ENCODE measurements around the gene FLYWCH2. TPM values are rescaled to one million over a fixed set of nuclear protein-coding genes. Genes with fewer than 3 reads are reported as not detected.

FLYWCH2 gene
- polyA plus RNA-seq, 4 donors = 19.8 to 34.6 (median 25.6) TPM

- DNase-seq (ENCODE audit: low read depth in 4 of 4, low spot score in 3 of 4) = peak in 1 of 4 donors; percentile 51
Measured at GRCh38 chr16:2874912-2875362, 8.1 kb upstream of the FLYWCH2 start.

GRCh38 chr16:2879854-2880508 is 3.0 kb upstream of the FLYWCH2 start:
- no peak for DNase-seq (ENCODE audit: low read depth in 4 of 4, low spot score in 3 of 4)

GRCh38 chr16:2881783-2882649 is 999 bp upstream of the FLYWCH2 start:
- no peak for DNase-seq (ENCODE audit: low read depth in 4 of 4, low spot score in 3 of 4)

- no peak for DNase-seq (ENCODE audit: low read depth in 4 of 4, low spot score in 3 of 4)
Measured at GRCh38 chr16:2883458-2883908, 468 bp downstream of the FLYWCH2 start.

- no peak for DNase-seq (ENCODE audit: low read depth in 4 of 4, low spot score in 3 of 4)
Measured at GRCh38 chr16:2884041-2884451, 1.0 kb downstream of the FLYWCH2 start.

- no peak for DNase-seq (ENCODE audit: low read depth in 4 of 4, low spot score in 3 of 4)
Measured at GRCh38 chr16:2894231-2894630, 11.2 kb downstream of the FLYWCH2 start.

GRCh38 chr16:2895813-2896212 is 12.8 kb downstream of the FLYWCH2 start:
- DNase-seq (ENCODE audit: low read depth in 4 of 4, low spot score in 3 of 4) = no peak

GRCh38 chr16:2896480-2897010 is 13.5 kb downstream of the FLYWCH2 start:
- no peak for DNase-seq (ENCODE audit: low read depth in 4 of 4, low spot score in 3 of 4)

- DNase-seq (ENCODE audit: low read depth in 4 of 4, low spot score in 3 of 4) = no peak
Measured at GRCh38 chr16:2897110-2897509, 14.1 kb downstream of the FLYWCH2 start.

- no peak for DNase-seq (ENCODE audit: low read depth in 4 of 4, low spot score in 3 of 4)
Measured at GRCh38 chr16:2898831-2899563, 16.0 kb downstream of the FLYWCH2 start.

GRCh38 chr16:2899564-2900072 is 16.6 kb downstream of the FLYWCH2 start:
- no peak for DNase-seq (ENCODE audit: low read depth in 4 of 4, low spot score in 3 of 4)

GRCh38 chr16:2900526-2901075 is 17.6 kb downstream of the FLYWCH2 start:
- DNase-seq (ENCODE audit: low read depth in 4 of 4, low spot score in 3 of 4) = no peak

GRCh38 chr16:2902337-2903130 is 19.5 kb downstream of the FLYWCH2 start:
- DNase-seq (ENCODE audit: low read depth in 4 of 4, low spot score in 3 of 4) = no peak

- peak in 3 of 4 donors; percentile 68 to 77 (median 77) for DNase-seq (ENCODE audit: low read depth in 4 of 4, low spot score in 3 of 4)
Measured at GRCh38 chr16:2904100-2904921, 21.3 kb downstream of the FLYWCH2 start.

GRCh38 chr16:2904922-2905240 is 21.9 kb downstream of the FLYWCH2 start:
- no peak for DNase-seq (ENCODE audit: low read depth in 4 of 4, low spot score in 3 of 4)

GRCh38 chr16:2905241-2905987 is 22.4 kb downstream of the FLYWCH2 start:
- DNase-seq (ENCODE audit: low read depth in 4 of 4, low spot score in 3 of 4) = peak; percentile 77 to 91 (median 90)

- DNase-seq (ENCODE audit: low read depth in 4 of 4, low spot score in 3 of 4) = no peak
Measured at GRCh38 chr16:2905988-2906387, 23.0 kb downstream of the FLYWCH2 start.
